BJ (cell line): ENCODE measurements around the gene TOX2. TPM values are rescaled to one million over a fixed set of nuclear protein-coding genes. Genes with fewer than 3 reads are reported as not detected.

Experiments used
- CTCF ChIA-PET: fragments of 350-600 bp; formaldehyde crosslinking; extraction: SDS; loops from one replicate; lab custom pipeline; 2021; ENCODE audit warnings: antibody characterized with exemption, inconsistent platforms; lab: Yijun Ruan, JAX
- POLR2A ChIA-PET: fragments of 300-600 bp; sonication (Branson Sonifier 250); formaldehyde crosslinking; extraction: SDS; loops from one replicate; lab custom pipeline; 2021; ENCODE audit warnings: antibody characterized with exemption; lab: Charles Lee
- DNase-seq: peaks from one replicate; pipeline ENCODE4 v3.0.0-alpha.2; 2011; ENCODE audit warnings: low read depth
- H3K27me3 ChIP-seq: 2 replicates; pipeline ENCODE4 v1.6.0; 2011; ENCODE audit warnings: low read length; ENCODE audit not compliant: control insufficient read depth, insufficient read depth
- H3K36me3 ChIP-seq: 2 replicates; pipeline ENCODE4 v1.5.1; 2011; ENCODE audit warnings: low read length; ENCODE audit not compliant: control insufficient read depth, insufficient read depth
- H3K4me3 ChIP-seq: 2 replicates; pipeline ENCODE4 v1.5.1; 2011; ENCODE audit warnings: low read depth, mild to moderate bottlenecking, control low read depth, low read length
- polyA plus RNA-seq: library from polyadenylated mRNA; depleted of rRNA; stranded (reverse); fragments of >200 nt; gene quantifications from 2 replicates; pipeline ENCODE4 v1.2.3, GENCODE V29; 2011
- TF ChIP-seq, protein P1 (sequence below): IDR thresholded peaks from 2 replicates; pipeline ENCODE4 v1.5.1; 2011; ENCODE audit warnings: low read depth, mild to moderate bottlenecking, control low read depth, inconsistent platforms, low read length, moderate library complexity; ENCODE audit not compliant: insufficient read depth

TOX2 gene
- polyA plus RNA-seq, 1 experiment, result 7.6 TPM

DNA sequence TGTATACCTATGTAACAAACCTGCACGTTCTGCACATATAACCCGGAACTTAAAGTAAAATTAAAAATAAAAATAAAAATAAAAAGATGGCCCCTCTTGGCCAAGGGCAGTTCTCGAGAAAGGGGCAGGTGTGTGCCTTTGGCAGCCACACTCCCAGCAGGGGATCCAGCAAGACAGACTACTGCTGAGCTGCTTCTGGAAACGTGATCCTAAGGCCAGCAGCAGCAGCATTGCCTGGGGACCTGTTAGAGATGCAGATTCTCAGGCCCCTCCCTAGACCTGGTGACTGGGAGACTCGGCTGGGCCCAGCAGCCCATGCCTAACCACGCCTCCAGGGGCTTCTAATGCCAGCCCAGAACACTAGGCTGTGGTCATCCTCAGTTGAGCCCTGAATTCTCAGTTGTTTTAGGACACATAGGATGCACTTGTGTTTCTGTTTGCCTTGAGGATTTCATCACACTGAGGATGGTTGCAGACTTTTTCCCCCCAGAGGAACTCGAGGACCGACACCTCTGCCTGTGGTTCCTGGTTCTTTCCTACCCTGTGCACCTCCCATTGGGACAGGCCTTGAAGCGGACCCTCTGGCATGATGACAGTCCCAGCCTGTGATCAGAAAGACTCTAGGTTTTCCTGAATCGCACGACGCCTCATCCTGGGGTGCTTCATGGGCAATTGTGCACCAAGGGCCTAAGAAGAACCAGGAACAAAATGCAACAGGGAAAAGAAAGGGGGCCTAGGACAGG, 105.9 kb downstream of the TOX2 start:
- TF ChIP-seq, protein P1, sequence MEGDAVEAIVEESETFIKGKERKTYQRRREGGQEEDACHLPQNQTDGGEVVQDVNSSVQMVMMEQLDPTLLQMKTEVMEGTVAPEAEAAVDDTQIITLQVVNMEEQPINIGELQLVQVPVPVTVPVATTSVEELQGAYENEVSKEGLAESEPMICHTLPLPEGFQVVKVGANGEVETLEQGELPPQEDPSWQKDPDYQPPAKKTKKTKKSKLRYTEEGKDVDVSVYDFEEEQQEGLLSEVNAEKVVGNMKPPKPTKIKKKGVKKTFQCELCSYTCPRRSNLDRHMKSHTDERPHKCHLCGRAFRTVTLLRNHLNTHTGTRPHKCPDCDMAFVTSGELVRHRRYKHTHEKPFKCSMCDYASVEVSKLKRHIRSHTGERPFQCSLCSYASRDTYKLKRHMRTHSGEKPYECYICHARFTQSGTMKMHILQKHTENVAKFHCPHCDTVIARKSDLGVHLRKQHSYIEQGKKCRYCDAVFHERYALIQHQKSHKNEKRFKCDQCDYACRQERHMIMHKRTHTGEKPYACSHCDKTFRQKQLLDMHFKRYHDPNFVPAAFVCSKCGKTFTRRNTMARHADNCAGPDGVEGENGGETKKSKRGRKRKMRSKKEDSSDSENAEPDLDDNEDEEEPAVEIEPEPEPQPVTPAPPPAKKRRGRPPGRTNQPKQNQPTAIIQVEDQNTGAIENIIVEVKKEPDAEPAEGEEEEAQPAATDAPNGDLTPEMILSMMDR, result no peak
- DNase-seq, result no peak
- no peaks in the 10 kb centered on the region for H3K27me3 ChIP-seq
- CTCF ChIA-PET, result no interaction called here
- no peak overlapping the region for H3K4me3 ChIP-seq
- POLR2A ChIA-PET, result no interaction called here
- H3K36me3 ChIP-seq, result no peaks in the 10 kb centered on the region; the same call in 1 of the 2 replicates

DNA sequence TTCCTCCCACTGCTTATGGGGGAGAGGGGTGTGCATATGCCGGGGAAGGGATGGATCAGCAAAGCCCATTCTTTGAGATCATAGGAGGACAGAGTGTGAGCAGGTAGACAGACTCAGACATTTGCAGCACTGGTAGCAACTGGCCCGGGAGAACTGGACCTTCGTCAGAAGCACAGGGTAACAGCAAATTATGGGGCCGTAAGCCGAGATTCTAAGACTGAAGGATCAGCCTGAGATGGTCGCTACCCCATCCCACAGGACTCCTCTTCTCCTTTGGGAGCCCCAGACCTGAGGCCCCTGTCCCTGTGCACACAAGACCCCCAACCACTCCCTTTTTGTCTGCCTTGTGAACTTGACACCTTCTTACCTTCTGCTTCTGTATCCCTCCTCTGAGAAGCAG, 106.5 kb downstream of the TOX2 start:
- POLR2A ChIA-PET, result no interaction called here
- TF ChIP-seq, protein P1, result no peak
- CTCF ChIA-PET, result no interaction called here
- H3K27me3 ChIP-seq, result no peaks in the 10 kb centered on the region
- no peak for DNase-seq
- H3K4me3 ChIP-seq, result no peak overlapping the region
- no peaks in the 10 kb centered on the region; the same call in 1 of the 2 replicates for H3K36me3 ChIP-seq

DNA sequence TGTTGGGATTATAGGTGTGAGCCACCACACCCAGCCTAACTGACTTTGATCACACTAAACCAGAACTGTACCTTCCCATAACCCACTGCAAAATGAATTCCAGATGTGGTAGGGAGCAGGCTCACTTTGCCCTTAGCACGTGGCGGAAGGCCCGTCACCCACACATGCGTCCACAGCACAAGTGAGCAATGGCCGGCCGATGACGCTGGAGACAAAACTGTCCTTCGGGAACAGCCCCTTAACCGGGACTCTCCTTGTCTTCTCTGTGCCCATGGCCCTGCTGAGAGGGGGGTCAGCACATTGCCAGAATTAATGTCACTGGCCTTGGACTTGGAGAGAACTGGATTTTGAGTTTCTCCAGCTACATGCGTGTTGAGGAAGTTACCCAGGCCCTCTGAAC, 107.2 kb downstream of the TOX2 start:
- Histone ChIP-seq H3K27me3 (no peaks in the 10 kb centered on the region), H3K4me3 (no peak overlapping the region), H3K36me3 (no peaks in the 10 kb centered on the region; the same call in 1 of the 2 replicates)
- DNase-seq, result no peak
- POLR2A ChIA-PET, result no interaction called here
- CTCF ChIA-PET, result no interaction called here
- TF ChIP-seq, protein P1, result no peak

DNA sequence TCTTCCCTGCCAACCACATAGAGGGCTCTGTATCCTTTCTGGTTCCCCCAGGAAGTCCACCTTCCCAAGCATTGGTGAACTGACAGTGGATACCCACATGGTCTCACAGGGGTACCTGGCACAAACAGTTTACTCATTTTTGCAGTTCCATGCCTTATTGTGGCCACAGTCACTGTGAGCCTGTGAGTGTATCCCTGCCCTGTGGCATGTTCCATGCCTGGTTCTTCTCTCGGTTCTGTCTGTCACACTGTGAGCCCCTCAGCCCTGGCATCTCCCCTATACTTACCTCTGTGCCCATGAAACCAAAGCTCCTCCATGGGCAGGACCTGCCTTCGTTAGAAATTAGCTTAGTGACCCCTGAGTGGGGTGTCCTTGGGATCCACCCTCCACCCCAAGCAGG, 107.8 kb downstream of the TOX2 start:
- H3K27me3 ChIP-seq, result no peaks in the 10 kb centered on the region
- DNase-seq, result no peak
- ChIA-PET POLR2A (no interaction called here), CTCF (no interaction called here)
- TF ChIP-seq, protein P1, result no peak
- no peak overlapping the region for H3K4me3 ChIP-seq
- no peaks in the 10 kb centered on the region; the same call in 1 of the 2 replicates for H3K36me3 ChIP-seq

DNA sequence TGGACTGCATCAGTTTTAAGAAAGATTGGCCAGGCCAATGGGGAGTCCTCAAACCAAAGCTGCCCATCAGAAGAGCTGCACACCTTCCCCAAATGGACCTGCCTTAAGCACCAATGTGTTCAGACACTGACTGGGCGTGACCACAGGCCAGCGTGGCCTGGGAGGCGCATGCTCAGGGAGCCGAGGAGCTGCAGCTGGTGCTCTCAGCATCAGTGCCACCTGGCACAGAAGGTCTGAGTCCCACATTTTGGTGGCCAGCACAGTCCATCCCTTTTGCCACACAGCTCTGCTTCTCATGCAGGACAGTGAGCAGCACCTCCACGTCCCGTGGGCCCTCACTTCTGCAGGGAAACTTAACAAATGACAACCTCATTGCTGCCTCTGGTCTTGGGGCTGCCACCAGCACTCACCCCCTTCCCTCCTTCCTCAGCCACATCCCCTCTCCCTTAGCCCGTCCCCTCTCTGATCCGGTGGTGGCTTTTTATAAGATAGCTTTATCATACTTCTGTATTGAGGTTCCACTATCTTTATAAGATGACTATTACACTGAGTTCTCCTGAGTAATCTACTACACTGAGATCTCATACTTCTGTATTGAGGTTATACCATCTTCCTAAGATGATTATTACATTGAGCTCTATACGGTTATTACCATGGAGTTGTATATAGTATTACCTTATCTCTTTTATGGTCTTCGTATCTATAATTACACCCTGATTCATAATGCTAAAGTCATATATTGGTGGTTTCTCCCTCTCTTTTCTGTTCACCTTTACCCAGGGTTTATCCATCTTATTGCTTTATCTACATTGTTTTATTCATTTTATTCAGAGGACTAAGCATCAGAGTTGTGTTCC, 109.1 kb downstream of the TOX2 start:
- TF ChIP-seq, protein P1, result no peak
- no peak for DNase-seq
- no peaks in the 10 kb centered on the region for H3K27me3 ChIP-seq
- H3K4me3 ChIP-seq, result no peak overlapping the region
- CTCF ChIA-PET, result interaction anchor here (0.6 to 1.4 kb wide), 3 partner anchors 9 to 246 kb away, joined by 3 to 7 read pairs (median 4); no protein-coding TSS in a partner anchor
- POLR2A ChIA-PET, result no interaction called here
- no peaks in the 10 kb centered on the region; the same call in 1 of the 2 replicates for H3K36me3 ChIP-seq
